Measurements from ENCODE around the gene SNAPIN.

The SNAPIN gene

GRCh38 chr1:153626477-153626903, 32.0 kb upstream of the SNAPIN start:
- Histone ChIP-seq H3K79me2 (ENCODE audit: control insufficient read depth, low read length) (peaks cover 10% of the 10 kb centered on the region), H3K4me2 (ENCODE audit: low read length) (peak overlapping the region; percentile 92), H3K27me3 (ENCODE audit: control insufficient read depth, low read length) (no peaks in the 10 kb centered on the region), H3K4me3 (ENCODE audit: low read length) (peak overlapping the region; percentile 87), H3K4me1 (ENCODE audit: control insufficient read depth, low read length) (peaks cover 70% of the 10 kb centered on the region), H3K27ac (ENCODE audit: low read depth, low read length) (peak overlapping the region; percentile 62; the same call in 1 of the 2 replicates), H3K9me2 (replicated peaks; ENCODE audit: control insufficient read depth, low read length) (no peaks in the 10 kb centered on the region), H3F3A (ENCODE audit: control insufficient read depth, insufficient read depth) (peaks cover 2% of the 10 kb centered on the region; the same call in 1 of the 2 replicates), H3K36me3 (ENCODE audit: control insufficient read depth, low read length) (peaks cover 14% of the 10 kb centered on the region), H4K20me1 (ENCODE audit: control insufficient read depth, insufficient read depth, low read depth, low read length) (no peaks in the 10 kb centered on the region), H3K9me3 (ENCODE audit: control insufficient read depth, insufficient read depth, low read length) (no peaks in the 10 kb centered on the region)
- no peak for TF ChIP-seq EZH2phosphoT487 (IDR thresholded peaks at IDR 0.05; ENCODE audit: borderline replicate concordance, low read length)
- TF ChIP-seq CTCF (IDR thresholded peaks at IDR 0.05; ENCODE audit: low read depth, low read length, poor library complexity, severe bottlenecking): no peak

GRCh38 chr1:153626904-153627714, 31.4 kb upstream of the SNAPIN start, which contains the start of gene S100A13:
Gene S100A13, minus strand, starts transcription at chr1:153627505. Its CDS starts 1,033 bp downstream, at chr1:153626472.
- Histone ChIP-seq H3K9me2 (replicated peaks; ENCODE audit: control insufficient read depth, low read length) (no peaks in the 10 kb centered on the region), H3K27ac (ENCODE audit: low read depth, low read length) (peak within 1 kb of the TSS; percentile 62), H3K36me3 (ENCODE audit: control insufficient read depth, low read length) (peaks cover 14% of the 10 kb centered on the region), H3F3A (ENCODE audit: control insufficient read depth, insufficient read depth) (peaks cover 2% of the 10 kb centered on the region; the same call in 1 of the 2 replicates), H3K4me3 (ENCODE audit: low read length) (peak within 1 kb of the TSS; percentile 87), H3K9me3 (ENCODE audit: control insufficient read depth, insufficient read depth, low read length) (no peaks in the 10 kb centered on the region), H3K27me3 (ENCODE audit: control insufficient read depth, low read length) (no peaks in the 10 kb centered on the region), H3K4me1 (ENCODE audit: control insufficient read depth, low read length) (peaks cover 66% of the 10 kb centered on the region), H3K79me2 (ENCODE audit: control insufficient read depth, low read length) (peaks cover 10% of the 10 kb centered on the region), H3K4me2 (ENCODE audit: low read length) (peak within 1 kb of the TSS; percentile 92), H4K20me1 (ENCODE audit: control insufficient read depth, insufficient read depth, low read depth, low read length) (no peaks in the 10 kb centered on the region)
- TF ChIP-seq EZH2phosphoT487 (IDR thresholded peaks at IDR 0.05; ENCODE audit: borderline replicate concordance, low read length) (no peak), CTCF (IDR thresholded peaks at IDR 0.05; ENCODE audit: low read depth, low read length, poor library complexity, severe bottlenecking) (peak; percentile 97)

- TF ChIP-seq CTCF (IDR thresholded peaks at IDR 0.05; ENCODE audit: low read depth, low read length, poor library complexity, severe bottlenecking) (no peak), EZH2phosphoT487 (IDR thresholded peaks at IDR 0.05; ENCODE audit: borderline replicate concordance, low read length) (no peak)
- H3K27me3 ChIP-seq (ENCODE audit: control insufficient read depth, low read length): no peaks in the 10 kb centered on the region
- peaks cover 9% of the 10 kb centered on the region; the same call in 1 of the 2 replicates for H3K36me3 ChIP-seq (ENCODE audit: control insufficient read depth, low read length)
- peaks cover 57% of the 10 kb centered on the region for H3K4me1 ChIP-seq (ENCODE audit: control insufficient read depth, low read length)
- peak within 1 kb of the TSS; percentile 62 for H3K27ac ChIP-seq (ENCODE audit: low read depth, low read length)
- H3K9me3 ChIP-seq (ENCODE audit: control insufficient read depth, insufficient read depth, low read length): no peaks in the 10 kb centered on the region
- peak within 1 kb of the TSS; percentile 92 for H3K4me2 ChIP-seq (ENCODE audit: low read length)
- H3K79me2 ChIP-seq (ENCODE audit: control insufficient read depth, low read length): peaks cover 10% of the 10 kb centered on the region
- peak within 1 kb of the TSS; percentile 87 for H3K4me3 ChIP-seq (ENCODE audit: low read length)
- H3F3A ChIP-seq (ENCODE audit: control insufficient read depth, insufficient read depth): peaks cover 2% of the 10 kb centered on the region; the same call in 1 of the 2 replicates
- no peaks in the 10 kb centered on the region for H4K20me1 ChIP-seq (ENCODE audit: control insufficient read depth, insufficient read depth, low read depth, low read length)
- H3K9me2 ChIP-seq (replicated peaks; ENCODE audit: control insufficient read depth, low read length): no peaks in the 10 kb centered on the region
Observed at GRCh38 chr1:153627715-153628626, 30.5 kb upstream of the SNAPIN start, which contains the start of gene S100A1. Gene S100A1, plus strand, starts transcription at chr1:153628434. Its CDS starts 2,088 bp downstream, at chr1:153630522.

Data from DOHH2 (cell line).